Left cardiac atrium (tissue), 4 donors: ENCODE results near the gene OR6V1. TPM values are rescaled to one million over a fixed set of nuclear protein-coding genes. Genes with fewer than 3 reads are reported as not detected.
"Not testable (repeated sequence)": the region's sequence is repeated elsewhere in the genome, so short reads cannot be mapped to it uniquely, and the experiment has no call there.

Experiments
- ATAC-seq, 2 donors: fragments of 200-7000 bp; cut with Tn5 transposase; one replicate each; pipeline ENCODE4 v1.9.1; 2020; ENCODE audit warnings: mild to moderate bottlenecking in 2 of 2, moderate library complexity in 2 of 2
- DNase-seq: peaks from one replicate; pipeline ENCODE4 v3.0.0-alpha.2; 2020
- intact Hi-C, 2 donors: fragments of 100-400 bp; cut with DNase I; formaldehyde crosslinking; loops; one replicate each; pipeline versions ENCODE4 v1.14.1 to v1.15.1; 2022 to 2023
- total RNA-seq, 2 donors: library from RNA; stranded (reverse); fragmentation: NEBNext Ultra II Directional; extraction: Animal tissue kit (Norgen Biotek cat#: 25700); gene quantifications; one replicate each; pipeline ENCODE4 v1.2.1, GENCODE V29; 2021
- donor health status: DM: no; HTN: yes; CAD: no.
- donor health status: DM: no; HTN: yes; CAD: no; lungs with severe emphysema.
- donor health status: DM: yes; HTN: yes; CAD: no.
- donor health status: Dilated cardiomyopathy.

Gene OR6V1
- total RNA-seq, 2 donors from 2014 or later = not detected

GRCh38 chr7:143099579-143099978 lies 47.4 kb downstream of the OR6V1 start:
- ATAC-seq, DNase-seq, intact Hi-C loops: not testable (repeated sequence)

Other genes with a start within 250 kb of the OR6V1 start
- gene EPHB6, start 197.3 kb upstream of the OR6V1 start, total RNA-seq = 10 to 100 TPM in 1 of 2 donors, 1 to 10 TPM in 1; 9.3 to 11.1 TPM
- under 1 TPM; 0.24 to 0.27 TPM for gene TRPV6, start 166.6 kb upstream of the OR6V1 start, total RNA-seq
- gene TRPV5, start 118.6 kb upstream of the OR6V1 start, total RNA-seq = not detected
- not detected for gene LLCFC1, start 112.9 kb upstream of the OR6V1 start, total RNA-seq
- gene KEL, start 90.0 kb upstream of the OR6V1 start, total RNA-seq = under 1 TPM in 1 of 2 donors, not detected in 1; 0.15 TPM
- gene OR9A2, start 25.2 kb upstream of the OR6V1 start, total RNA-seq = not detected
- not detected for gene PIP, start 79.7 kb downstream of the OR6V1 start, total RNA-seq
- not detected for gene TAS2R39, start 131.1 kb downstream of the OR6V1 start, total RNA-seq
- gene TAS2R40, start 169.7 kb downstream of the OR6V1 start, total RNA-seq = not detected
- gene GSTK1, start 211.1 kb downstream of the OR6V1 start, total RNA-seq = 100 to 1,000 TPM; 185 to 195 TPM
- 1 to 10 TPM; 2.3 to 4.1 TPM for gene TMEM139, start 232.6 kb downstream of the OR6V1 start, total RNA-seq
- 10 to 100 TPM in 1 of 2 donors, 1 to 10 TPM in 1; 8.0 to 12.4 TPM for gene CASP2, start 236.0 kb downstream of the OR6V1 start, total RNA-seq